Activated CD4-positive, alpha-beta T cell treated with anti-CD3 and anti-CD28 coated beads, Interleukin-2, amount 10 ng/mL, durations not matched to agents 7 days and 5 days (primary cell): Measurements from ENCODE around the gene ARHGAP36. TPM values are rescaled to one million over a fixed set of nuclear protein-coding genes. Genes with fewer than 3 reads are reported as not detected.

Experiments
- CTCF ChIA-PET: fragments of 350-600 bp; sonication (Branson Sonifier 250); formaldehyde crosslinking; loops from one replicate; lab custom pipeline; 2021; ENCODE audit warnings: antibody characterized with exemption; lab: Charles Lee
- POLR2A ChIA-PET: fragments of 350-600 bp; sonication (Branson Sonifier 250); formaldehyde crosslinking; loops from one replicate; lab custom pipeline; 2021; ENCODE audit warnings: antibody characterized with exemption; lab: Charles Lee
- DNase-seq: peaks from one replicate; pipeline ENCODE4 v3.0.0-alpha.2; 2020
- H3K27ac Mint-ChIP-seq: one replicate; pipeline ENCODE4 v1.8.0; 2021; ENCODE audit warnings: mild to moderate bottlenecking, moderate library complexity, mixed read lengths
- H3K27me3 Mint-ChIP-seq: one replicate; pipeline ENCODE4 v1.8.0; 2021; ENCODE audit warnings: mixed read lengths
- H3K36me3 Mint-ChIP-seq: one replicate; pipeline ENCODE4 v1.8.0; 2021; ENCODE audit warnings: low read depth, mixed read lengths
- H3K4me1 Mint-ChIP-seq: one replicate; pipeline ENCODE4 v1.8.0; 2021; ENCODE audit warnings: mixed read lengths
- H3K4me3 Mint-ChIP-seq: one replicate; pipeline ENCODE4 v1.8.0; 2021; ENCODE audit warnings: mild to moderate bottlenecking, moderate library complexity, mixed read lengths
- H3K9me3 Mint-ChIP-seq: one replicate; pipeline ENCODE4 v1.8.0; 2021; ENCODE audit warnings: mixed read lengths
- total RNA-seq, 2 experiments: library from RNA; stranded (reverse); gene quantifications; one replicate each; pipeline ENCODE4 v1.2.3, GENCODE V29; 2021

The ARHGAP36 gene
- total RNA-seq, 2 experiments from 2014 or later, result not detected

DNA sequence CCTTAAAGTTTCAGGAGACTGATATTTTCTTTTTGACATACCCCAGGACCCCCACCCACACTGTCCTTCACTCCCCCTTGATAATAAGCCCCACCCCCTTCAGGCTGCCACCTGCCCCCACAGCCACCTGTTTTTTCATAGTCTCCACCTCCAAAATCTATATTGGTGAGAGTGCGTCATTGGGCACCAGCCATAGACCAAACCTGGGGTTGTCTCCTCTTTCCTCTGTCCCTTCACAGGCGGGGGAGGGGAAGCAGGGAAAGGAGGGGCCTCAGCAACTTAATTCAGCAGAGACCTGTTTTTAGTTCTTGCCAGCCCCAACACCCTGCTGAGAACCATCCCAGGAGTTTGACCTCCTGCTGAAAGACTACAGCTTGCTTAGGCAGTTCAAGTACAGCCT is 1.1 kb downstream of the ARHGAP36 start:
- no peak for DNase-seq
- Mint-ChIP-seq H3K27ac (no peak overlapping the region), H3K36me3 (no peaks in the 10 kb centered on the region), H3K4me1 (no peaks in the 10 kb centered on the region), H3K27me3 (peaks cover 18% of the 10 kb centered on the region), H3K9me3 (no peaks in the 10 kb centered on the region), H3K4me3 (no peak overlapping the region)
- ChIA-PET CTCF (no interaction called here), POLR2A (no interaction called here)

GRCh38 chrX:131060147-131060546 is 2.0 kb downstream of the ARHGAP36 start:
- no peaks in the 10 kb centered on the region for H3K36me3 Mint-ChIP-seq
- DNase-seq, result no peak
- no peak overlapping the region for H3K4me3 Mint-ChIP-seq
- H3K27me3 Mint-ChIP-seq, result peaks cover 18% of the 10 kb centered on the region
- H3K4me1 Mint-ChIP-seq, result no peaks in the 10 kb centered on the region
- ChIA-PET POLR2A (no interaction called here), CTCF (interaction anchor here (1.5 kb wide), 1 partner anchor 9 kb away, joined by 3 read pairs; no protein-coding TSS in a partner anchor)
- no peaks in the 10 kb centered on the region for H3K9me3 Mint-ChIP-seq
- H3K27ac Mint-ChIP-seq, result no peak overlapping the region

GRCh38 chrX:131061306-131061705 is 3.2 kb downstream of the ARHGAP36 start:
- no peaks in the 10 kb centered on the region for H3K36me3 Mint-ChIP-seq
- CTCF ChIA-PET, result interaction anchor here (1.5 kb wide), 1 partner anchor 7 kb away, joined by 3 read pairs; no protein-coding TSS in a partner anchor
- H3K27ac Mint-ChIP-seq, result no peak overlapping the region
- no peak for DNase-seq
- H3K4me1 Mint-ChIP-seq, result no peaks in the 10 kb centered on the region
- no peak overlapping the region for H3K4me3 Mint-ChIP-seq
- POLR2A ChIA-PET, result no interaction called here
- peaks cover 18% of the 10 kb centered on the region for H3K27me3 Mint-ChIP-seq
- H3K9me3 Mint-ChIP-seq, result no peaks in the 10 kb centered on the region

GRCh38 chrX:131063613-131064012 is 5.5 kb downstream of the ARHGAP36 start:
- H3K36me3 Mint-ChIP-seq, result no peaks in the 10 kb centered on the region
- H3K9me3 Mint-ChIP-seq, result no peaks in the 10 kb centered on the region
- H3K4me3 Mint-ChIP-seq, result no peak overlapping the region
- H3K4me1 Mint-ChIP-seq, result no peaks in the 10 kb centered on the region
- CTCF ChIA-PET, result interaction anchor here (1.4 to 1.7 kb wide), 2 partner anchors 13 to 17 kb away, joined by 3 to 4 read pairs; no protein-coding TSS in a partner anchor
- no peak for DNase-seq
- H3K27ac Mint-ChIP-seq, result no peak overlapping the region
- peaks cover 19% of the 10 kb centered on the region for H3K27me3 Mint-ChIP-seq
- POLR2A ChIA-PET, result no interaction called here

- H3K36me3 Mint-ChIP-seq, result no peaks in the 10 kb centered on the region
- ChIA-PET CTCF (interaction anchor here (1.5 kb wide), 1 partner anchor 17 kb away, joined by 5 read pairs; no protein-coding TSS in a partner anchor), POLR2A (no interaction called here)
- H3K4me3 Mint-ChIP-seq, result no peak overlapping the region
- H3K4me1 Mint-ChIP-seq, result no peaks in the 10 kb centered on the region
- no peak for DNase-seq
- H3K27ac Mint-ChIP-seq, result no peak overlapping the region
- H3K9me3 Mint-ChIP-seq, result no peaks in the 10 kb centered on the region
- H3K27me3 Mint-ChIP-seq, result peaks cover 23% of the 10 kb centered on the region
Observed at GRCh38 chrX:131066237-131066636, 8.1 kb downstream of the ARHGAP36 start.

- Mint-ChIP-seq H3K4me1 (no peaks in the 10 kb centered on the region), H3K4me3 (no peak overlapping the region), H3K27ac (no peak overlapping the region), H3K27me3 (peaks cover 31% of the 10 kb centered on the region), H3K36me3 (no peaks in the 10 kb centered on the region), H3K9me3 (no peaks in the 10 kb centered on the region)
- DNase-seq, result no peak
- CTCF ChIA-PET, result interaction anchor here (1.5 kb wide), 1 partner anchor 16 kb away, joined by 5 read pairs; no protein-coding TSS in a partner anchor
- POLR2A ChIA-PET, result no interaction called here
Observed at GRCh38 chrX:131067216-131067615, 9.1 kb downstream of the ARHGAP36 start.

DNA sequence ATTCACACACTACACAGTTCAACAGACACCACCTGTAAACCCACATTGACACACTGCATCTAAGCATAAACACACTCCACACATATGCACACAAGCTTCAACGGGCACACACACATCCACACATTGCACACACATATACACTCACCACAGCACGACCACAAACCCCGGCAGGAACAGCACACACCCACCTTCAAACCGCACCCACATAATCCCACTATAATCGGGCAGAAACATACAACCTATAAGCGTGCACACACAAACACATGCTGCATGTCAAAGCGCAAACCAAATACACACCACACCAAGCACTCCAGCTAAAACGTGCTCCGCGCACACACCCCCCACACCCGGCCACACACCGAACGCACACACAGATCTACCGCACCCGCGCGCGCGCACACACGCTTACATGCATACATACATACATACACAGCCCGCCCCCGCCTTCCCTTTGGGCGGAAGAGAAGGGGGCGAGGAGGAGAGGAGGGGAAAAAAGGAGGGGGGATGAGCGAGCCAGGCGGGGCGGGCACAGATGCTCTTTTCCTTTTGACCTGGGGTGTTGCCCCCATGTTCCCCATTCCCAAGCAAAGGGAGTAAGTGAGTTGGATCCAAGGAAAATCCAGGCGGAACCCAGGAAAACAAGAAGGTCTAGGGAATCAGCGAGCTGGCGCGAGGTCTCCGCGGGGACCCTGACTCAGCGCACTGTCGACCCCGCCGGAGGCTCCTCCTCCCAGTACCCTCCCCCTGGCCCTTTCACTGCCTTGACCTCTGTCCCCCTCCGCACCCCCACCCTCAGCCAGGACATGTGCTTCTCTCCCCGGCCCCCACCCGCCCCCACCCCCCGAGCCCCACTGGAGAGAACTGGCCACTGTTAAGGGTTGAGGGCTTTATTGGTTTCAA is 9.9 kb downstream of the ARHGAP36 start:
- POLR2A ChIA-PET, result no interaction called here
- CTCF ChIA-PET, result interaction anchor here (1.0 kb wide), 1 partner anchor 8 kb away, joined by 3 read pairs; no protein-coding TSS in a partner anchor
- Mint-ChIP-seq H3K4me1 (no peaks in the 10 kb centered on the region), H3K4me3 (no peak overlapping the region), H3K9me3 (no peaks in the 10 kb centered on the region), H3K27me3 (peaks cover 38% of the 10 kb centered on the region), H3K27ac (no peak overlapping the region), H3K36me3 (no peaks in the 10 kb centered on the region)
- no peak for DNase-seq

GRCh38 chrX:131068945-131069719 is 11.0 kb downstream of the ARHGAP36 start:
- H3K4me1 Mint-ChIP-seq, result no peaks in the 10 kb centered on the region
- H3K36me3 Mint-ChIP-seq, result no peaks in the 10 kb centered on the region
- H3K4me3 Mint-ChIP-seq, result no peak overlapping the region
- CTCF ChIA-PET, result interaction anchor here (1.0 kb wide), 1 partner anchor 9 kb away, joined by 3 read pairs; no protein-coding TSS in a partner anchor
- H3K9me3 Mint-ChIP-seq, result no peaks in the 10 kb centered on the region
- peaks cover 45% of the 10 kb centered on the region for H3K27me3 Mint-ChIP-seq
- no peak for DNase-seq
- POLR2A ChIA-PET, result no interaction called here
- H3K27ac Mint-ChIP-seq, result no peak overlapping the region

GRCh38 chrX:131072871-131073571 is 14.9 kb downstream of the ARHGAP36 start:
- H3K9me3 Mint-ChIP-seq, result no peaks in the 10 kb centered on the region
- H3K36me3 Mint-ChIP-seq, result no peaks in the 10 kb centered on the region
- peaks cover 48% of the 10 kb centered on the region for H3K27me3 Mint-ChIP-seq
- no peak overlapping the region for H3K27ac Mint-ChIP-seq
- CTCF ChIA-PET, result interaction anchor here (1.1 kb wide), 1 partner anchor 12 kb away, joined by 3 read pairs; no protein-coding TSS in a partner anchor
- POLR2A ChIA-PET, result no interaction called here
- DNase-seq, result no peak
- no peaks in the 10 kb centered on the region for H3K4me1 Mint-ChIP-seq
- no peak overlapping the region for H3K4me3 Mint-ChIP-seq

- Mint-ChIP-seq H3K27me3 (peaks cover 49% of the 10 kb centered on the region), H3K4me1 (no peaks in the 10 kb centered on the region), H3K27ac (no peak overlapping the region), H3K36me3 (no peaks in the 10 kb centered on the region), H3K9me3 (no peaks in the 10 kb centered on the region), H3K4me3 (no peak overlapping the region)
- POLR2A ChIA-PET, result no interaction called here
- no peak for DNase-seq
- CTCF ChIA-PET, result interaction anchor here (1.1 kb wide), 1 partner anchor 11 kb away, joined by 3 read pairs; no protein-coding TSS in a partner anchor
Observed at GRCh38 chrX:131073607-131074006, 15.5 kb downstream of the ARHGAP36 start.

DNA sequence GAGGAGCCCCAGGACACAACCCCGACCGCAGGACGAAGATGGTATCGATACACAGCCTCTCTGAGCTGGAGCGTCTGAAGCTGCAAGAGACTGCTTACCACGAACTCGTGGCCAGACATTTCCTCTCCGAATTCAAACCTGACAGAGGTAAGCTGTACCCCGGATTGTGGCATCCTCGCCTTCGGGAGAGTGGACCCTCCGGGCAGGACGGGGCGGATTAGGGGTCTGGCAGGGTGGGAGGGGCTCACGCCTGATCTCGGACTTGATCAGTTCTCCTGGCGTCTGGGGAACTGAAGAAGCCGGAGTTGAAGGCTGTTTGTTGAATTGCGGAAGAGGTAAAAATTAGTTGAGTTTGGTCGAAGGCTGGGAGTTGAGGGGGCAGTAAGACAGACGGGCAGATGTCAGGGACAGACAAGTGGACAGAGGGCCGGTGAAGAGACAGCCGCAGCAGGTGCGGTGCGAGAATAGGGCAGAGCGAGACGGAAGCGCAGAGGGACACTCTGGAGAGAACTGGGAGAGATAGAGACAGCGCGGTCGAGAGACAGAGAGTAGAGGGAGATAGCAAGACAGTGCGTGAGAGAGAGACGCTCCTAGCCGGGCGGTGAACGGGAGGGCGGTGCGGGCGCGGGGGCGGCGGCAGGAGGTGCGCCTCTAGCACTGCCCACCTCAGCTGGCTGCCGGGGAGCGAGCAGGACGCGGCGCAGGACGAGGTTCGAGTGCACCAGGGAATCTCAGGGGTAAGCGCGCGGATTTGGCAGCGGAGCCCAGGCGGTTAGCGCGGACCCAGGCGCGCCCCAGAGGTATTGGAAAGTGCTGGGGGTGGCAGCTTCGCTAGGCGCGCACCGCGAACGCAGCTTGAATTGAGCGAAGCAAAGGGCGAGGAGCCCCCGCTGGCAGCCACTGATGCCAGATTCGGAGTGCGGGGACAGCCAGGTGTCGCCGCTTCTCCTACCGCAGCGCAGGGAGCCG is 23.9 kb downstream of the ARHGAP36 start:
- POLR2A ChIA-PET, result no interaction called here
- no peak overlapping the region for H3K27ac Mint-ChIP-seq
- no peak for DNase-seq
- H3K36me3 Mint-ChIP-seq, result no peaks in the 10 kb centered on the region
- H3K9me3 Mint-ChIP-seq, result no peaks in the 10 kb centered on the region
- H3K27me3 Mint-ChIP-seq, result peaks cover 48% of the 10 kb centered on the region
- no peaks in the 10 kb centered on the region for H3K4me1 Mint-ChIP-seq
- CTCF ChIA-PET, result interaction anchor here (1.0 kb wide), 1 partner anchor 15 kb away, joined by 5 read pairs; no protein-coding TSS in a partner anchor
- no peak overlapping the region for H3K4me3 Mint-ChIP-seq
